Right hindlimb (tissue), 1 donor: Measurements from ENCODE around the gene ACP3.

Source experiments
- DNase-seq: peaks from one replicate; pipeline ENCODE4 v3.0.0-alpha.2; 2018

ACP3 gene

DNA sequence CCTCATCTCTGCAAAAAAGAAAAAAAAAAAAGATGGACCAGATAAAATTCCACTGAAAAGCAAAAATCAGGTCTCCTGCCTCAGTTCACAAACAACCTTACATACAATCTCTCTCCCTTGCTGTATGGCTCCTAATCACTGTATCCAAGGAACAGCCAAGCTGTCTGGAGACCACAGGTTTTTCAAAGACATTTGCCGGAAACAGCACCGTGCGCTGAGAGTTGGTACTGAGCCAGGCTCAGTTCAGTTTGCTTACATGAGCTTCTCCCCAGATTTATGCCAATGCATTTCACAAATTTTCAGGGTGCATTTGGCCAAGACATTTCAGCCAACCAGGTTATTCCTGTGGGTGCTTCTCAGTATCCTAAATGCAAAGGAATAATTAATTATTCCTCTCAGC, 4.1 kb downstream of the ACP3 start:
- DNase-seq: no peak

DNA sequence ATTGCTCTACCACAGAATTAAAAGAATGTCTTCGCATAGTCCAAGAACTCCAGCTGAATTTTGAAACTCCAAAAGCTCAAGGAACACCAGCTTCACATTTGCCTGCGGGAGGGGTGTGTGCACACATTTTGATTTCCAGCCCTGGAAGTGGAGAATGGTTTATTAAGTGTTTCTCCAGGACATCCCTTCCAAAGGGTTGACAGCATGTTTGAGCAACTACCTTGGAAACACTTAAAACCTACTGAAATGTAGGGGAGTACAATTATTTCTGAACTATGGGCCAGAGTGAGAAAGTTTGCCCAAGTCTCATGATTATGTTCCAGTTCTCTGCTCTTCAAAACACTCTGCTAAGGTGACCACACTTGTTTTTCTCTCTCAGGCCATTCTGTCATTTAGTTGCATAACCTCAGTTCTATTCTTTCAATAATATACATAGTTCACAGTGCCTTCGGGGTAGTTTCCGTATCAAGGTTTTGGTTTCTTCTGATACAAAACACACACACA, 7.9 kb downstream of the ACP3 start:
- DNase-seq: peak; percentile 60

DNA sequence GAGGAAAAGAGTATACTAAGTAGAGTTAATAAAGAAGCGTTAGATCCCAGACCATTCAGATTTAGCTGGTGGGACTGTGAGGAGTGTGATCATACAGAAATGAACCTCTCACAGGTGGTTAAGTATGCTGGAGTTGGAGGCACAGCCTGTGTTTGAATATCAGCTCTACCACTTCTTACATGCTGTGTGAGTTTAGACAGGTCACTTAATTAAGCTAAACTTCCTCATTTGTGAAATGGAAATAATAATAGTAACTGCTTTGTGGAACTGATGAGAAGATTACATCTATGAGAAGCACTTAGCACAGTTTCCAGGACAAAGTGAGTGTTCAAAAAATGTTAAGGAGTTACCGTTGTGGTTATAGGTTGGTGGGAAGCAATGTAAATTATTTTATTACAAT, 8.4 kb downstream of the ACP3 start:
- no peak for DNase-seq

DNA sequence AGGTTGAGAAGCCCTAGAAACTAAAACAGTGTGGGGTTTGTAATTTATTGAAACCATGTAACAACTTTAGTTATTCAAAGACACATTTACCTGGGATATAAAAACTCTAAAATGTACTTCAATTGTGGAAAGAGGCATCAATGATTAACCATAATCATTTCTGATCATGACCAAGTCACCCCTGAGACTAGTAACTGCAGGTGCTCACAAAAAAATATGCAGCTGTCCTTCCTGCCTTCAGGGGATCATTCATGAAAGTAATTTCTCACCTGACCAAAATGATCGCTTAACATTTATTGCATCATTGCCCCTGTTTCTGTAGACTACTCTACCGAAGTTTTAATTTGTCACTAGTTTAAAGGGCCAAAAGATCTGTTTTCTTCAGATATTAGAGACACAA, 9.0 kb downstream of the ACP3 start:
- DNase-seq: no peak

DNA sequence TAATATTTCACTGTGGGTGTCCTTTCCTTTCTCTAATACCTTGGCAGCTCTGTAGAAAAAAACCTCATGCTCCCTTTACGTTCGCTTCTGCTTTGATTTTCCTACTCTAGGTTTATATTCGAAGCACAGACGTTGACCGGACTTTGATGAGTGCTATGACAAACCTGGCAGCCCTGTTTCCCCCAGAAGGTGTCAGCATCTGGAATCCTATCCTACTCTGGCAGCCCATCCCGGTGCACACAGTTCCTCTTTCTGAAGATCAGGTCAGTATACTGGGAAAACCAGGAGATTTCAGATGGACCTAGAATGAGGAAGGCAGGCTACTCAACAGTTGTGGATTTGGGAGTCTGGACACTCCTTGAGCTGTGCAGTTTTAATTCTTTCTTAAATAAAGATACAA, 14.9 kb downstream of the ACP3 start:
- no peak for DNase-seq

DNA sequence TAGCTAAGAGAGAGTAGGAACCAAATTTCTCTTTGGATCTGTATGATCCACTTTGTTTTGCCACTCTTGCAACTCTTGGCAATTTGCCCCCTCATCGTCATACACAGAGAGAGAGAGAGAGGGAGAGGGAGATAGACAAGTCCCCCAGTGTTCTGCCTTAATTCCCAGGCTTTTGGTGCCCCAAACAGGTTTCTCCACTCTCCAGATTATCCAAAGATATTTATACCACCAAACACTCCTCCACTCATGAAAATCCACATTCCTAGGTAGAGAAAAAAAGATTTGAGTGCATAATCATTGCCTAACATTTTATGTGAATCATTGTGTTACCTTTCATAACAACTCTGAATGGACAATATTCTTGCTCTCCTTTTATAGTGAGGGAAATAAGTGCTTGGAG, 15.3 kb downstream of the ACP3 start:
- no peak for DNase-seq

DNA sequence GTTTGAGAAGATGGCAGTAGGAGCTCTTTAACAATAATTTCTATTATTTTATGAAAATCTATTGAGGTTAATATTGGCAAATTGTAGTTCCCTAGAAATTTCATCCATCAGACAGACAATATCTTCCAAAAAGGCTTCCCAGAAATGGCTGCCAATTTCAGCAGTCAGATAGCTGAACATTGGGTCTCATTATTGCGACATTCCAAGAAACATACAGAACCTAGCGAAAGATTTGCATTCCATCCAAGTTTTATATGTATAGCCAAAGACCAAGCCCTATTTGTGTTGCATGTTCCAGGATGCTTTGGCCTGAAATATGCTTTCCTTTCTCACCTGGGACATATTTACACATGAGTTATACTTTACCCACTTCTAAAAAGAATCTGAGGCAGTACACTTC, 24.5 kb downstream of the ACP3 start:
- no peak for DNase-seq

DNA sequence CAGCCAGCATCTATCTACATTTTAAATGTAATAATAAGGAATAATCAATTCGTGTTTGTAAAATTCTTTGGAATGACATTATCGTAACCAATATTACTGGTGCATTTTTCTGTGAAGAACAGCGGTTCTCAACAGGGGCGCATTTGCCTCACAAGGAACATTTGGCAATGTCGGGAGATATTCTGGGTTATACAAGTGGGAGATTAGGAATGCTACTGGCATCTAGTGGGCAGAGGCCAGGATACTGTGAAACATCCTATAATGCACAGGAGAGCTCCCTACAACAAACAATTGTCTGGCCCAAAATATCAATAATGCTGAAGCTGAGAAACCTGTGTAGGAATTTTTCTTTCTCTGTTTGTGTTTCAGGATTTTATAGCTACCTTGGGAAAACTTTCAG, 25.0 kb downstream of the ACP3 start:
- DNase-seq: peak; percentile 19

DNA sequence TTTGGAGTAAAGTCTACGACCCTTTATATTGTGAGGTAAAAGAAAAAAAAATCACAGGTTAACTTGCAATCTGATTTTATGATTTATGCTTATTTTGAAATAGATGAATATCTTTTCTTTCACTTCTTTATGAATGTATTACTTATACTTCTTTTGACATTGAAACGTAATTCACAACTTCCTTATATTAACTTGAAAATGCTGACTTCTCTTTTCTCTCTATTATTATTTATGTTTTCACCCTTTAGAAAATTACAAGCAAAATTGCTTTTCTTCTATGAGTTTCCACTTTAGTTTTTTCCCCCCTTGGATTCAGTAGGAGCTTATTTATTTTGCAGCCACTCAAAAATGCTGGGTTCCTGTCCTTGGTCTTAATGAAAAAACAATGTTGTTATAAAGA, 25.4 kb downstream of the ACP3 start:
- no peak for DNase-seq

DNA sequence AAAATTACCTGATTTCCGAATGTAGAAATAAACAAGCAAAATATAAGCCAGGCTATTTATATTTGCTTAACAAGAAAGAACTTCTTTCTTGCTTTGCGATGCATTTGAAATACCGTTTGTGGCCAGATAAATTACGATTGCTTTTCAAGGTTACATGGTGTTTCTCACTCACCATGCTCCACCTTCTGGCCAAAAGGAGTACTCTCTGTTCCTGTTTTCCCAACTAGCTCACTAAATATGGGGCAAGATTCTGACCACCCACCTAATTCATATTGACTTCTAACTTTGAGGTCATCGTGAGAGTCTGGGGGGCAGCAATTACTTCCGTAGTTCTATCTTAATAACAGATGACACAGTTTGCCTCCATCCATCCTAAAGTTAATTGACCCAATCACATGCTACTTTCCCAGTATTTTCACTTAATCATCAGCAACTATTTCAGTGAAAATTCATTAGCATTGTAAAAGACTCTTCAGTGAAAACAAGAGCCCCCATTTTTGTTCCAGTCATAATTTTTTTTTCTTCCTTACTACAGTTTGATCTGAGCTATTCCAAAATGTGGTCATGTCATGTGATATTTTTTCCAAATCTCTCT, 25.9 kb downstream of the ACP3 start:
- DNase-seq: peak; percentile 43

DNA sequence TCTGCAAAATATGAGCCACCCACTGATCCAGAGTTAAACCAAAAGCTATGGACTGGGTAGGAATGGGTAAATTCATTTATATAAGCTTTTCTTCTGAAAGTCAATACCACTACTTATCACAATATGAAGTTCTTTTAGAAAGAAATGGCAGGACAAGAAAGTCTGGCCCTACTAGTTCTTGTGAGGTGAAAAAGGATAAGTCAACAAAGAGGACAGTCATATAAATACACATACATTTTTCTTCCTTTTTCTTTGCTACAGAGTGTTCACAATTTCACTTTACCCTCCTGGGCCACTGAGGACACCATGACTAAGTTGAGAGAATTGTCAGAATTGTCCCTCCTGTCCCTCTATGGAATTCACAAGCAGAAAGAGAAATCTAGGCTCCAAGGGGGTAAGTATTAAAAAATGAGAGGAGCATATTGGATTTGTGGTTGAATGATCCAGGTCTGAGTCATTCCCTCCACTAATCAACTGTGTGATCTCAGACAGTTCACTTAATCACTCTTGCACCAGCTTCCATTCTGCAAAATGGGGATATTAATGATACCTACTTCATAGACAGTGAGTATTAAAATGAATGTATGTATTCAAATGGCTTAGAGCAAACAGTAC, 27.6 kb downstream of the ACP3 start:
- DNase-seq: no peak

DNA sequence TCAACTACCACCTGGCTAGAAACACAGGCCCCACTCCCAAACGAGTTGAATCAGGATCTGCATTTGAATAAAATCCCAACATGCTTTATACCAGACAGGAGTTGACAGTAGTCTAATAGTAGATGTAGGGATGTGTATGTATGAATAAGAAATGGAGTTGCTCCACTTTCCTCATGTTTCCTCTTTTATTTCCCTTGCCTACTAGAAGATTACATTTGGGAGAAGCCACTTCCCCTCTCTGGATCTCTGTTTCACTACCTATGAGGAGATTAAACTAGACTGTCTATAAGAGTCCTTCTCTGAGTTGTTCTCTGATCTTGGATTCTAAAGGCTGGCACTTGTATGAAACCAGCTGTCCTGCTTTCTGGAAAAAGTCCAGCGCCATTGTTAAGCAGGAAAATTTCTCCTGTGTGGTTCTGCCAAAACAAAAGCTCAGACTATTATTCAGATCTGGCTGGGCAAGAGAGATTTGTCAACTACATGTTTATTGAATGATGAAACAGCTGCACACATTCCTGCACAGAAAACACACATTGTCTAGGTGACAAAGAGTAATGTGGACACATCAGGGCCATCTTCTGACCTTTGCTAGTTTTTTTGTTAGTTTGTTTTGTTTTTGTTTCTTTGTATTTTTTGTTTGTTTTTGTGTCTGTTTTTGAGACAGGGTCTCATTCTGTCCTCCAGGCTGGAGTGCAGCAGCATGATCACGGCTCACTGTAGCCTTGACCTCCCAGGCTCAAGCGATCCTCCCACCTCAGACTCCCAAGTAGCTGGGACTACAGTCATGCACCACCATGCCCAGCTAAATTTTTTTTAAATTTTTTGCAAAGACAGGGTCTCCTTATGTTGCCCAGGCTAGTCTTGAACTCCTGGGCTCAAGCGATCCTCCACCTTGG, 29.9 kb downstream of the ACP3 start:
- peak; percentile 19 for DNase-seq

DNA sequence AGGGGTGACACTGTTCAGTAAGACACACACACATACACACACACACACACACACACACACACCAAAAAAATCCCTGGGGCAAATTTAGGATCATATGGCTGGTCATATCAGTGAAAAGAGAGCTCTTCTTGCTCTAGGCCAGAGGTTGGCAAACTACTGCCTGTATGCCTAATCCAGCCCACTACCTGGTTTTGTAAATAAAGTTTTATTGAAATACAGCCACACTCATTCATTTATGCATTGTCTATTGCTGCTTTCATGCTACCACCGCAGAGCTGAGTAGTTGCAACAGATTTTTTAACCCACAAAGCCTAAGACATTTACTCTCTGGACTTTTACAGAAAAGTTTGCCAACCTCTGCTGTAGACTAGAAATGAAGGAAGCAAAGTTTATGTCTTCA, 30.6 kb downstream of the ACP3 start:
- DNase-seq: no peak

DNA sequence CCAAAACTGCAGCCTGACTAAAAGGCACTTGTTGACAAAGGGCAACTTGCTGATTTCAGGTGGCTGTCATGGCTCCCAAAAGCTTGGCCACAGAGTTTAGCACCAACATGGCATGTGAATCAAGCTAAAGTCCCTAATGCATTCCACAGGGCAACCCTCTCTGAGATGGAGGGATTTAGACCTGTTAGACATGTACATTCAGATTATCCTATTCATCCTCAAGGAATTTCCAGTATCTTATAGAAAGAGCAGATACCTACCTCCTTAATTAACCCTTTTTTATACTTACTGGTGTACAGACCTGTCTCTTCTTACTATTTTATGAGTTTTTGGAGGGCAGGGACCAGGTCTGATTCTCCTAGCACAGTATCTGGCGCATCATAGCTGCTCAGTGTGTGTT, 31.3 kb downstream of the ACP3 start:
- no peak for DNase-seq

DNA sequence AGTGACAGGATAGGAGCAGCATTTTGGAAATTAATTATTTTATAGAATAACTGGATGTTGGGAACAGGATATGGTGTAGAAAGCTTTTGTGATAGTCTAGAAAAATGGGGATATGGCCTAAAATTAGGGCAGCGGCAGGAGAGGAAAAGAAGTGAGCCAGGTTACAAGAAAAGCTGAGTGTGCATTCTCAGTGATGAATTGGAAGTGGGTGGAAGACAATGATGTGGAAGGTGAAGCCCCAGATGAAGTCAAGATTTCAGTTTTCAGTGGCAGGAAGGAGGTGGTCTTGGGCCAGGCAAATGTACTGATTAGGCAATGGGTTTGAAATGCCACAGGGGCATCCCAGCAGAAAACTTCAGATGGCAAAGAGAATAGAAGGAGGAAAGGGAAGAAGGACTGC, 33.6 kb downstream of the ACP3 start:
- DNase-seq: no peak

DNA sequence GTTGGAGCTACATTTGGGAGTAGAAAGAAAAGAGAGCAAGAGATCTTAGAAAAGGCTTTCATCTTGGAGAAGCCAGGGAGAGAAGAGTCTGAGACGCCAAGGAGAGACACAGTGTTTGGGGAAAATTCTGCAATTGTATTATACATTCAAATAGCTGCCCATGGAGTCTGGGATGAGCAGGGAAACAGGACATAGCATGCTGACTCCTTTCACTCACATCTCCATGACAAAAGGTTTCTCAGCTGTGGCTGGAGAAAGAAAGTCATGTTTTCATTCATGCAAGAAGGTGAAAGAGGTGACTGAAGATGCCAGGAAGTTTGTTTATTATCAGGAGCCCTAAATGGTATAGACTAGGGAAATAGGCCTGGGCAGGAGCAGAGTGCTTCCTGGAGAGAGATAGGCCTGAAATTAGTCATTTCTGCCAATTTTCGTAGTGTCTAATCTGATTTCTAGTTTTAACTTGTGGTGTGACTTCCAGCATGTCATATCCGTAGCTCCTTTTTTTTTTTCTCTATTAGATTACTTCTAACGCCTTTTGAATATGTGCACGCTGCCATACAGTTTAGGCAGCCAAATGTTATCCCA, 34.1 kb downstream of the ACP3 start:
- no peak for DNase-seq

DNA sequence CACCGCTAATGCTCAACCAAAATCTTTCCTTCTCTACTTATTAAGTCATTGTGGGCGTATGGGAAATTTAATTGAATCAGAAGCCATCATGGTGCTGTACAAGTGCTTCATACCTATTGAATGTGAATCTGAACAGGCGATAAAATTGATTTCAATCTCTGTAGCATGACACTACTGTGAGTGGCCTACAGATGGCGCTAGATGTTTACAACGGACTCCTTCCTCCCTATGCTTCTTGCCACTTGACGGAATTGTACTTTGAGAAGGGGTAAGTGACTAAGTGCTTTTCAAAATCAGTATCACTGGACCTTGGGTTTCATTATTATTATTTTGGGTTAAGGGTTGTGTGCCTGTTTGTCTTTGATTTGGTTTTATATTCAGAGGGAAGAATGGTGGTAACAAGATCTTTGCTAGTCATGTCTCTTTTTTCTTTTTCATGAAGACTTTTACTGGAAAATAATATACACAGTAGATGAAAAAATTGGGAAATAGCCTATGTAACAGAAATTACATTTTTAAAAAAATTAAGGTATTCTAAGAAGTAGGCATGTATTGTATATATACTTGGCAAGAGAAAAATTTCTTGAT, 35.4 kb downstream of the ACP3 start:
- peak; percentile 60 for DNase-seq

DNA sequence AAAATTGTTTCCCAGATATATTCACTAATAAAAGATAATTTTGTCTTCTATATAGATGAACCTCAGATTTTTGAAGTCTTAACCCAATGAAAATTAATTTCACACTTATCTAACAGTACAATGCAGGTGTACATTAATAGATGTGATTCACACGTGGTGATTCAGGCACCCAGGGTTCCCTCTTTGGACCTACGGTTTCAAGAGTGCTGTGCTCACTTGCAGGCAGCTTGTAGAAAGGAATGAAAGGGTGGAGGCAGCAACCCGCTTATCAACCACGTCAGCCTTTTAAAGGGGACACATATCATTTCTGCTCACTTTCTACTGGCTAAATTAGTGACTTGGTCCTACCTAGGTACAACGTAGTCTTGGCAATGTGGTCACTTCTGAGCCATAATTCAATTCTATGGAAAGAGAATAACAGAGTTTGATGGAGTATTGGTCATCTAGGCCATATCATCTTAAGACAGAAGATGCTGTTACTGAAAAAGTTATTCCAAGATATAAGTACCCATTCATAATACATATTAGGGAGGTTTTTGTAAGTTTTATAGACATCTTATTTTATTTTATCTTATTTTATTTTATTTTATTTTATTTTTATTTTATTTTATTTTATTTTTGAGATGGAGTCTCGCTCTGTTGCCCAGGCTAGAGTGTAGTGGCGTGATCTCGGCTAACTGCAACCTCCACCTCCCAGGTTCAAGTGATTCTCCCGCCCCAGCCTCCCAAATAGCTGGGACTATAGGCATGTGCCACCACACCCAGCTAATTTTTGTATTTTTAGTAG, 37.9 kb downstream of the ACP3 start:
- no peak for DNase-seq

DNA sequence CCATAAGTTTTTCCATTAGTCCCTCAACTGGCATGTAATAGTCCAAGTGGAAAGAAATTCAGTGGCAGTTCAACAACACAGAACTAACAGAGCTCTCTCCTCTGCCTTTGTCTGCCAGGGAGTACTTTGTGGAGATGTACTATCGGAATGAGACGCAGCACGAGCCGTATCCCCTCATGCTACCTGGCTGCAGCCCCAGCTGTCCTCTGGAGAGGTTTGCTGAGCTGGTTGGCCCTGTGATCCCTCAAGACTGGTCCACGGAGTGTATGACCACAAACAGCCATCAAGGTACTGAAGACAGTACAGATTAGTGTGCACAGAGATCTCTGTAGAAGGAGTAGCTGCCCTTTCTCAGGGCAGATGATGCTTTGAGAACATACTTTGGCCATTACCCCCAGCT, 39.4 kb downstream of the ACP3 start:
- no peak for DNase-seq

DNA sequence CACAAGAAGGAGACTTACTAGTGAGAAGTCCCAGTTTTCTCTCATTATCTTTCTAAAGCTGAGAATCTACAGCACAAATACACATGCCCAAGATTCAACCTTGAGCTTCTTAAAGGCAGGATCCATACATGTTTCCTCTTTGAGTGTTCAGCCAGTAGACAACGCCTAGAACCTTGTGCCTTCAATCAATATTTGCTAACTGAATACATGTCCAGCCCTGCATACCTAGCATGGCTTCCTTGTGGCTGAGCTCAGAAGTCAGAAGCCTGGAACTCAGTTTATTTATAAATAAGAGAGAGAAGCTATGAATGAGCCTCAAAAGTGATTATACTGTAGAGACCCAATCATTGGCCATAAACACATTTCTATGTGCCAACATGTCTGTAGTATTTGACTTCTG, 43.5 kb downstream of the ACP3 start:
- no peak for DNase-seq

DNA sequence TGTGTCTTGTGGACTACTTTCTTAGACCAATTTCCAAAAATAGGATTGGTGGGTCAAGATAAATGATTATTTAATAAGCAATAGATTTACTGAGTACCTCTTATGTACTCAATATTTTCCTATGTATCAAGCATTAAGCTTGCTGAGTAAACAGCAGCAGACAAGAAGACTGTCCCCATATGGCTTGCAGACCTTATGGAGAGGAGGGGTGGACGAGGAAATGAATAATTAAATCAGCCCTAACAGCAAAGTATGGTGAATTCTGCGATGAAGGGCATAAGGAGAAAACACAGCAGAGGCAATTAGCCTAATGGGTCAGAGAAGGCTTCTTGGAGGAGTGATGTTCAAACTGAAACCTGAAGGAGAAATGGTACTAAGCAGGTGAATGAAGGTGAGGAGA, 45.1 kb downstream of the ACP3 start:
- no peak for DNase-seq

DNA sequence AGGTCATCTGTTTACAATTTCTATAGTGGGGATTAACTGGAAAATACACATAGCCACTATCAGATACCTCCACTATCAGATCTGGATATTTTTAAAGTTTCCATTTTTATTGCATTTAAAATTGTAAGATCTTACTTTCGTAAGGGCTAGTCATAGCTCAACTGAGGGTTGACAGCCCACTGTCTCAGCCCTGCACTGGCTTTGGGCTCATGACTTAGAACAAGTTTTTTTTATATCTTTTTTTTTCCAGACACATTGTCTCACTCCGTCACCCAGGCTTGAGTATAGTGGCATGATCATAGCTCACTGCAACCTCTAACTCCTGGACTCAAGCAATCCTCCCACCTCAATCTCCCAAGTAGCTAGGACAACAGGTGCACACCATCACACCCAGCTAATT, 51.3 kb downstream of the ACP3 start:
- DNase-seq: no peak

DNA sequence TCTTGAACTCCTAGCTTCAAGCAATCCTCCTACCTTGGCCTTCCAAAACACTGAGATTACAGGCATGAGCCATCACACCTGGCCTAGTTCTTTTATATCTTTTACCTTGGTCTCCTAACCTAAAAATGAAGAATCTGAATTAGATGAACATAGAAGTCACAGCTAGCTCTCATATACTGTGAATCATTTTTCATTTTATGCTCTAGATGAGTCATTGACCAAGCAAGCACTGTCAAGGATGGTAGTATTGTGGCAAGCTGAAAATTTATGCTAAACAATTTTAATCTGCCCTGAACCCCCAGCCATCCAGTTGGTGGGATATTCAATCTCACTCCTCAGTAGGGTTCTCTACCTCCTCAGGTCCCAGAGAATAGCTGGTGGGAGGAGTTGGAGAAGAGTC, 51.8 kb downstream of the ACP3 start:
- DNase-seq: no peak
